NCI-H2029 (cell line): ENCODE measurements around the gene FOXO6.

ENCODE experiments used
- DNase-seq: peaks from one replicate; lab custom pipeline; 2025; lab: John Stamatoyannopoulos, UW

FOXO6 gene

DNA sequence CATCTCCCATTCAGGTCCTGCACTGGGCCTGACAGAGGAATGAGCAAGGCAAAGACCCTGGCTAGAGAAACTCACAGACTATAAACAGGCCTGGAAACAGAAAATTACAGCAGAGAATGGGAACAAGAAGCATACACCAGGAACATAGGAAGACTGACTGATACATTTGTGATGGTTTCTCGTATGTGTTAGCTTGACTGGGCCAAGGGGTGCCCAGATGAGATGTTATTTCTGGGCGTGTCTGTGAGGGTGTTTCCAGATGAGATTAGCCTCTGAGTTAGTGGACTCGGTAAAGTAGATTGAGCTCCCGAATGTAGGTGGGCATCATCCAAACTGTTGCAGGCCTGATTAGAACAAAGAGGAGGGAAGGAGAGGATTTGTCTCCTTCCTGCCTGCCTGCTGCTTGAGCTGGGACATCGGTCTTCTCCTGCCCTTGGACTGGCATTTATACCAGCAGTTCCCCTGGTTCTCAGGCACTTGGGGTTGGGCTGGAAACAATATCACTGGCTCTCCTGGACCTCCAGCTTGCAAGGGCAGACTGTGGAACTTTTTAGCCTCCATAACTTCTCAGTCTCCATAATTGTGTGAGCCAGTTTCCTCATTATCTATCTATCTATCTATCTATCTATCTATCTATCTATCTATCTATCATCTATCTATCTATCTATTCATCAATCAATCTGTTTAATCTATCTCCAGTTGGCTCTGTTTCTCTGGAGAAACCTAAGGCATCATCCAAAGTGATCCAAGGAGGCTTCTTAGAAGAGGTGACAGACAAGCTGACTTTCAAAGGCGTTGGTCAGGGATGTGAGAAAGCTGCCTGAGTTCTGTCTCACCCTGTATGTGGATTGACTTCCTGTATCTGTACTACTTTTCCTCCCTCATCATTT lies 9.7 kb upstream of the FOXO6 start:
- DNase-seq = no peak

DNA sequence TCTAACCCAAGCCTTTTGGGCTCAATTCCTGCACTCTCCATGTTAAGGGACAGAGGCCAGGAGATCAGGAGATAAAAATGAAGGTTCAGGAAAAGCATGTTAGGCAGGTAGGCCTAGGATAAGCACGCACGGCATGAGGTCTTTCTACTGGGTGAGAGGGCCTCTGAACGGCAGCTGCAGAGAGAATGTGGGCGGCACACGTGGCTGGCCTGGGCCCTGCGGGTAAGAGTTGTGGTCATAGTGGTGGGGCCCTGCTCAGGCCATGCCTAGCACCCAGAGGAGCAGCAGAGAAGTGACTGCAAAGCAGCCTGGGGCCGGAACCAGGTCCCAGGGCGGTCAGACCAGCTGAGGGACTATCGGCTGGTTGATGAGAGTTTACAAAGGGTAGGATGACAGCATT lies 7.5 kb upstream of the FOXO6 start:
- DNase-seq = no peak

DNA sequence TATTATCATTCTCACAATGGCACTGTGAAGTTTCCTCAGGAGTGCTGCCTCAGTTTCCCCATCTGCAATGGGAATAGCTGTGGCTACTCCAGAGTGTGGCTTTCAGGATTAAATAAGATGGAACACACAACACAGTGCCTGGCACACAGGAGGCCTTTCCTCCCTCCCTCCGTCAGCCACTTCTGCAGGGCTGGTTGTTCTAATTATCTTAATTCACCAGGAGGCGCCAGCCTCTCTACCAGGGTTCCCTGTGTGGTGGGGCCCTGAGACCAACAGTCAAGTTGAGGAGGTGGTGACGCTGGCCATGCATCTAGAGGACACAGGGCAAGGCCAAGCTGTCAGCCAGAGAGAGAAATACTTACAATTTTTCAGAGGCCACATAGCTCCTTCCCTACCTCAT lies 6.3 kb upstream of the FOXO6 start:
- DNase-seq = no peak

DNA sequence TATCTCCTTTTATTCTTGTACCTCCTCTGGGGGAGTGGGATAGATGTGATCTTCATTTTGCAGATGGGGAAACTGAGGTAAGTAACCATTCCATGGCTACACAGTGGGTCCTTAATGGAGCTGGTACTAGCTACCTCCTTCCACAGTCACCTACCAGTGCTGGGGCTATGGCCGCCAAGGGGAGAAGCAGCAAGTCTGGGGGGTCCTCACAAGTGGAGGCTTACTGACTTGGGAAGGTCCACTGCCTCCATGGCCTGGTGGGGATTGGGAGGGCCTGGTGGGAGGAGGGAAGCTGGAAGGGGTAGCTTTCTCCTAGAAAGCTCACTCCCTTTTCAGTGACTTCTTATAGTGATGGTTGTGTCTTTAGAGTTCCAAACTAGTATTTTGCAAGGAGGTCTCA lies 5.9 kb upstream of the FOXO6 start:
- DNase-seq = no peak

DNA sequence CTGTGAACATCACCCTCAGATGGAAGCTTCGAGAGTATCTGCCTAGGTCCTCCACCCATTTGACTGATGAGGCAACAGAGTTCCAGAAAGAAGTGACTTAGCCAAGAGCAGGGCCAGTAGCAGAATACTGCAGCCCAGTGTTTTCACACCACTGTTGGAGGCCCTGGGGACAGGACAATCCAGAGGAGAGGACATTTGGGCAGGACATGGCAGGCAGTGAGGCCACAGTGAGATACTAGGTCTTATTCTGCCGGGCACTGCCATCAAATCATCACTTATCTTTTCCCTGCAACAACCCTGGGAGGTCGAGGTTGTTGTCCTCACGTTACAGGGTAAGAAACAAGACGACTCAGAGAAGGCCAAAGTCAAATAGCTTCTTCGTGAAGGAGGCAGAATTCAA lies 5.5 kb upstream of the FOXO6 start:
- DNase-seq = no peak

DNA sequence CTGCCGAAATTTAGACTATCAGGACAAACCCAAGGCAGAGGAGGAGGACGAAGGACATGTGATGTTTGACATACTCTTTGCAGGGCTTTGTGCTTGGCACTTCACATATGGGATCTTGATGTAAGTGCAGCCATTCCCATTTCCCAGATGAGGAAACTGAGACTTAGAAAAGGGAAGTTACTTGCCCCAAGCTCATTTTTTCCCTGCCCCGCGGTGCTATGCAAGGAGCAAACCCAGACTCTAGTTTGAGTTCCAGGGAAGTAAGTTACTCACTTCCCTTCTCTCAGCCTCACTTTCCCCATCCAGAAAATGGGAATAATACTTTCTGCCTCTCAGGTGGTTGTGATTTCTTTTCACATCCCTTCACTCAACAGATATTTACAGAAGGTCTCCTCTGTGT lies 4.5 kb upstream of the FOXO6 start:
- no peak for DNase-seq

DNA sequence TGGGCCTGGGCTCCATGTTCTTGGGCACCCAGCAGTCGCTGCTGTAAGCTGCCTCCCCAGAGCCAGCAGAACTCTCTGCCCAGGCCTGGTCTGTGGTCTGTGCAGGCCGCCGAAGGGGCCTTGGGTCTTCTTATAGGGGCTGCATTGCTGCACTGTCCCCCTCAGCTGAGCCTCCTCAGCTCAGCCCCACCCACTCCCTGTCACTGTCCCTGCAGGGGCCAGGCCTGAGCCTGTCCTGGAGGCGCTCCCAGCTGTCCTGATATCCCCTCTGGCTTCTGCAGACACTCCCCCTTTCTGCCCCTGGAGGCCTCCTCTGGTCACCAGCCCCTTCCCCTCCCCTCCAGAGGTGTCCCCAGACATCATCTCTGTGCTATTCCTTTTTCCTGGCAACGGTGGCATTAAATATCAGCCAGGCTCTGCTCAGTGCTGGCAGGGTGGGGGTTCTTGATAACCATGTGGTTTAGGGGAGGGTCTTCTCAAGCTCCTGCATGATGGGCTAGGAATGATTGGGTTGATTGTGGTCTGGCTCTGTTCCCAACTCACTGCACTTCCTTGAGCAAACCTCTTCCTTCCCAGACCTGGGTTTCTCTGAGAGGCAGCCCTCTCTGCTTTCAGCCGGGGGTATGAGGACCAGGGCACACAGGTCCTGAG lies 3.7 kb upstream of the FOXO6 start:
- peak; percentile 97 for DNase-seq

DNA sequence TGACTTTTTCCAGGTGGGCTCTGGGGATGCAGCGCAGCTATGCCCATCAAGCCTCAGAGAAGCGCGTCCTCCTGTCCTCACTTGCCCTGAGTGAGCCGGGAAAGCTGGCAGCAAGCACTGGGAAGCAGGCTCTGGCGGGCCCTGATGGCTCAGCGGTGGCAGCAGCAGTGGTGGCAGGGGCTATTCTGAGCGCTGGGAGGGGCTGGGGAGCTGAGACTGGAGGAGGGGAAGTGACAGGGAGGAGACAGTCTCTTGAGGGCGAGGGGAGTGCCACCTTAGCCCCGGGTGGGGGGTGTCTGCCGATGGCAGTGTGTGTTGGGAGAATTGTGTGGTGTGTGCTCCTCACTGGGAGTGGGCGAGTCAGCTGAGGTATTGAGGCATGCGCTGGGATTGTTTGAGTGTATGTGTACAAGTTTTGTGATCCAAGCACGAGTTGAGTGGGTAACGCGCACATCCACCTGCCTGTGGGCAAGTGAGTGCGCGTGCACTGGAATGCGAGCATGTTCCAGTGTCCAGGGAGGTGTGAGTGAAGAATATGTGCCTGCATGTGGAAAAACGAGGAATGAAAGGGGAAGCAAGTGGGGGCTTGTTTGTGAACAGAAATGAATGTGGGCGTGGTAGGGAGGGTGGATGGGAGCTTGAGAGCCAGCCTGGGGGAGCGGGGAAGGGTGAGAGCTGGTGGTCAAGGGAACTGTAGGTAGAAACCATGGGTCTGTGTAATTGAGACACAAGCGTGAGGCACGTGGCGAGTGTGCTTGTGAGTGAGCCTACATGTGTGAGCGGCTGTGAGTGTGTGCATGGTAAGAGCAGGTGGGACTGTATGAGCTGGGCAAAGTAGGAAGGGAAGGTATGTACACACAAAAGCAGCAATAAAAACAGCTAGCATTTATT lies 2.9 kb upstream of the FOXO6 start:
- peak; percentile 96 for DNase-seq

DNA sequence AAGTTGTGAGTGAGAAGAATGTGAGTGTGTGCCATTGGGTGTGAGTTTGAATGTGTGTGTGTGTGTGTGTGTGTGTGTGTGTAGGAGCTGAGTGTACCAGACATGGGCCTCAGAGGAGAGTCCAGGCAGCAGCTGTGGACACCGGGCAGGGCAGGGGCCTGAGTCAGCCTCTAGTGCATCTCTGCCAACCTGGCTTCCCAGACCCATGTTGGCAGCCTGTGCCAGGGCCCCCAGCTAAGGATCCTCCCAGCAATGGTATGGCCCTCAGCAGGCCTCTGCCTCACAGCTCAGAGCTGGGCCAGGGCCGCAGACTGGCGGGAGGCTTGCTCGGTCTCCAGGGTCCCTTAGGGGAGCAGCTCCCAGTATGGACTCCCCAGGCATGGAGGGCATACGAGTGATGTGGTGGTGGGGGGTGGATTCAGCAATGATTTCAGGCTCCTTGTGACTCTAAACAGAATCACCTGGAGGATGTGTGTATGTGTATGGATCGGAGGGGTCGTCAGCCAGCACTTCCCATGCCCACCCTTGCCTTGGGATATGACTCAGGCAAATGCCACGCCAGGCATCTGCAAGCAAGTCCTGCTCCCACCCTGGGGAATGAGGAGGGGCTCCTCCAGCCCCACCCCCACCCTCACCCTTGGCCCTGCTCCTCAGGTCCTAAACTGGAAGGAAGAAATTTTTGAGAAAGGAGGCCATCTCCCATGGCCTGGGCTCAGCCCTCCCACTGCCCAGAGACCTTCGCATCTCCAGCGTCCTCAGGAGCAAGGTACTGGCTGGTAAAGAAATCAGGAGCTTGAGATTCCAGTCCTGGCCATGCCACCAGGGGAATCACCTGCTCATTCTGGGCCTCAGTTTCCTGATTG lies 1.8 kb upstream of the FOXO6 start:
- DNase-seq = no peak

DNA sequence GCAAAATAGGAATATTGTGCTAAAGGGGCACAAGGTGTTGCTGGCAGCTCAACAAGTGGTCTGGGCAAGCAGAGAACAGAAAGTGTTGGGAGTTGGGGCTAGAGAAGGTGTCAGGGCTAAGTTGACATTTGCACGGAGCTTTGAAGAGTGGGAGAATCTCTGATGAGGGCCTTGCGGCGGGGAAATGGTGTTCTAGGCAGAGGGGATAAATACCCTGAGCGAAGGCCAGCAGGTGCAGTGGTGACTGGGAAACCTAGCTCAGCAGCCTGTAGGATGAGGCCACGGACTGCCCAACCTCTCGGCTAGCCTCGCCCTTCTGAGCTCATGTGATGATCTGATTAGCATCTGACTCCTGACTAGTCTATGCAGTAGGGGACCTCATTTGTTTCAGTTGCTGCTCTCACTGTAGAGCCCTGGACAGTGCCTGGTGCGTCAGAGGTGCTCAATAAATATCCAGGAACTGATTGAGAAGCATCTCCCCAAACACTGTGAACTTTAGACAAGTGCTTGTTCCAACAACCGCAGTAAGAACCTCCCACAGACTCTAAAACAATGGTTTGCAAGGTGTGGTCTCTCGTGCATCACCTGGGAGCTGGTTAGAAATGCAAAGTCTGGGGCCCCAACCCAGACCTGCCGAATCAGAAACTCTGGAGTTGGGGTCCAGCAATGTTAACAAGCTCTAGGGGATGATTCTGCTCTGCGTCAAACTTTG lies 1.0 kb upstream of the FOXO6 start:
- peak; percentile 68 for DNase-seq

DNA sequence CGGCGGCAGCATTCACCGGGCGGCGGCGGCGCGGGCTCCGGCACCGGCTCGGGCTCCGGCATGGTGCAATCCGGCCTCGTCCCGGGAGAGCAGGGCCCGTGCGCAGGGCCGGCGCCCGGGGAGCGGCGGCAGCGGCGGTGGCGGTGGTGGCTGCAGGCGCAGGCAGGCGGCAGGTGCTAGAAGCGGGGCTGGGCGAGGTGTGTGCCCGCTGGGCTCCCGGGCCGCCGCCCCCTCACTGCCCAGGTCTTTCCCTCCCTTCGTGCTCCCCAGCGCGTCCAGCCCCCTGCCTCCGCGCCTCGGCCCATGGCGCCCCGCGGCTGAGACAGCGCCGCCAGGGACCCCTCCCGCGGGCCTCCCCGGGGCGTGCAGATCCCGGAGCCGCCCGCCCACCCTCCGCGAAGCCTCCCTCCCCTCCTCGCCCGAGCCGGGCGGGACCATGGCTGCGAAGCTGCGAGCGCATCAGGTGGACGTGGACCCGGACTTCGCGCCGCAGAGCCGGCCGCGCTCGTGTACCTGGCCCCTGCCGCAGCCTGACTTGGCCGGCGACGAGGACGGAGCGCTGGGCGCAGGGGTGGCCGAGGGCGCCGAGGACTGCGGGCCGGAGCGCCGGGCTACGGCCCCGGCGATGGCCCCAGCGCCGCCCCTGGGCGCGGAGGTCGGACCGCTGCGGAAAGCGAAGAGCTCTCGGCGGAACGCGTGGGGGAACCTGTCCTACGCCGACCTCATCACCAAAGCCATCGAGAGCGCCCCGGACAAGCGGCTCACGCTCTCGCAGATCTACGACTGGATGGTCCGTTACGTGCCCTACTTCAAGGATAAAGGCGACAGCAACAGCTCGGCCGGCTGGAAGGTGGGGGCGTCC lies 492 bp downstream of the FOXO6 start:
- peak; percentile 96 for DNase-seq

DNA sequence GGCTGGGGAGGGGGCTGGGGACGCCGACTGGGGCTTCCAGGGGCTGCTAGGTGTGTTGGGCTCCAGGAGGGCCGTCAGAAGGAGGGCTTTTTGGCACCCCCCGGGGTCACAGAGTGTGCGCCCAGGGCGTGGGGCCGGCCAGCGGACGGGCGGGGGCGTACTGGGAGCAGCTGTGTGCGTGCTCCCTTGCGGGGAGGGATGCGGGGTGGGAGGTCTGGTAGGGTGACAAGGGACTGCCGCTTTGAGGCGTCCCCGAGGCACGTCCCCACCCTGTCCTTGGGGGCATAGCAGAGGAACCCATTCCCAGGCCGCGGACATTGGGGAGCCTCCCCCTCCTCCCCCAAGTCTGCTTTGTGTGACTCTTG lies 1.1 kb downstream of the FOXO6 start:
- no peak for DNase-seq

DNA sequence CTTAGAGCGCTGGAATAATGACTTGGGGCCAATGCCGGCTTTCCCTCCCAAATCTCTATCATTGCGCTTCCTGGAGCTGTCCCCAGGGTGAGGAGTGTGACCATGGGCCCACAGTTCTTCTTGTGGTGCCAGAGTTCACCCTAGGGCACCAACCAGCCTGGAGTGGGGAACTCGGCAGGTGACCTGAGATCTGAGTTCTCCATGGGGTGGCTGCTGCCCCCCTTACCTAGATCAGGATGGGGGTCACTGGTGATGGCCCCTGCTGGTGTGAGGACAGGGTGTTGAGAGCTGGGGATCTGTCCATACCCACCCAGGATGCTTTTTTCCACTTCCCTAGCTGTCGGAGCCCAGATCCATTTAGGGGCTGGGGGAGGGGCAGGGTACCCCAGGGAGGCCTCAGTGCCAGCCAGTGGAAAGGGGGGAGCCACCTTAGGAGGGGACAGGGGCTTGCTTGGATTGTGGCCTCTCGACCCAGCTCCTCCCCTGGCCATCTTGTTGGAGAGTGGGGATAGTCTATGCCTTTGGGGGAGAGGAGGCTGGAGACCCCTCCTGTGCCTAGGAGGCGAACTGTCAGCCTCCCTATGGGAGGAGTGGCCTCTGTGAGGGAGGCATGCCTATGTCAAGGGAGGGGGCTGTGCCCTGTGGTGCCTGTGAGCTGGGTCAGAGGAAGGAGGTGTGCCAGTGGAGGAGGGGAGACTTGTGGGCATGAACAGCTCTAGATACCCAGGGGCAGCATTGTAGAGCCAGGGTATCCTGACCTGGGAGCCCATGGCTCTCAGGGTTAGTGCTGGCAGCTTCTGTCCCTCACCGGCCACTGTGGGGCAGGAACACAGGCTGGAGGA lies 1.7 kb downstream of the FOXO6 start:
- DNase-seq = peak; percentile 74

DNA sequence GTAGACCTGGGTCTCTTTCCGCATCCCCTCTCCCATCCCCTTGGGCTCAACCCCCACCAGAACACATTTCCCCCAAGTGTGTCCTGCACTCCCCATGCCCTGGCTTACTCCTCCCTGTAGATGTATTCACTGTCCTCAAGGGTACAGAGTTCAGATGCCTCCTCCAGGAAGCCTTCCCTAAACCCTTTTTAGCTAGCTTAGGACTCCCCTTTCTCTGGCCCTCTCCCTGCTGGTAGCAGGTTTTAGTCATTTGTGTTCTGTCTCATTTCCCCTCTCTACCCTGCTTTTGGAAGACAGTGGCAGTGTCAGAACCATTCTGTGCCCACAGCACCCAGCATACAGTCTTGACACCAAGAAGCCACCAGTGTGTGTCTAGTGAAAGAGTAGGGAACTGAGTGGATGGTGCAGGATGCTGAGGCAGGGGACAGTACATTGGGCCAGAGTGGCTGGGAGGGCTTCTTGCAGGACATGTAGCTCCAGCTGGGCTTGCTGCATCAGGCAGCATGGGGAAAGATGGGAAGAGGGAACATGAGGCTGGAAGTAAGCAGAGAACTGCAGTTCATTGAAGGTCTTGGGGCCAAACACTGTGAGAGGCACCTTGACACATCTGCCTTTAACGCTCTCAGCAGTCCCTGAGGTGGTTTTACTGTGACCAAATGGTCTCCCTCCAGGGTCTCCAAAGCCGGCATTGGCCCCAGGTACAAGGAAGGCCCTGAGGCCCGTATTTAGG lies 2.5 kb downstream of the FOXO6 start:
- no peak for DNase-seq

DNA sequence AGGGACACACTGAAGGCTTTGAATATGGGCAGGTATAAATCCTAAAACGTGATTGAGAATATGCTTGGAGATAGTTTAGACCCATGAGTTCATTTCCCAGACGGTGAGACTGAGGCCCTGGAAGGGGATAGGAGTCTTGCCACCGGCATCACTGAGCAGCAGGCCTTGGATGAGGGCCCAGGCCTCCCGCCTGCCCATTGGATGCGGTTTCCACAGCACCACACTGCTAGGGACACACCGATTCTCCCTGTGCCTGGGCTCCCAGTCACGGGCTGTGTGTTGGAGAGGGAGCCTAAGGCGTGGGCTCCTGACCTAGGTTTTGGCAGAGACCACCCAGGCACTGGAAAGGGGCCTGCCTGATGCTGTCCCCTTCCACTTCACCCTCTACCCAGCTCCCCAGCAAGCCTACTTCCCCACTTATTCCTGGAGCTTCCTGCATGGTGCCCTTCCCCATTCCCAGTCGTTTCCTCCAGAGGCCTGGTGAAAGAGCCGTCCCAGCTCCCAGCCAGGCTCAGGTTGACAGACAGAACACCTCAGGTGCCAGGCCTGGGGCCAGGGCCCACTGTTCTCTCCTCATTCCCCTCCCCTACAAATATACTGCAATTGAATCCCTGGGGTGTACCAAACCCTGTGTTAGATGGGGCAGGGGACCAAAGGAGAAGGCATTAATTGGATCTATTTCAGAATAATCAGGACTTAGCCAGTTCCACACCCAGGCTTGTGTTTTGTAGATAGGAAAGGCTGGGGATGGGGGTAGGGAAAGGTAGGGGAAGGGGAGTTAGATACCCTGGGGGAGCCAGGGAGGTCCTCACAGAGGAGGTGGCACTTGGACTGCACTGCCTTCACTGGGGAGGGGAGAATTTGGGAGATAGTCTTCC lies 3.4 kb downstream of the FOXO6 start:
- DNase-seq = peak; percentile 86

DNA sequence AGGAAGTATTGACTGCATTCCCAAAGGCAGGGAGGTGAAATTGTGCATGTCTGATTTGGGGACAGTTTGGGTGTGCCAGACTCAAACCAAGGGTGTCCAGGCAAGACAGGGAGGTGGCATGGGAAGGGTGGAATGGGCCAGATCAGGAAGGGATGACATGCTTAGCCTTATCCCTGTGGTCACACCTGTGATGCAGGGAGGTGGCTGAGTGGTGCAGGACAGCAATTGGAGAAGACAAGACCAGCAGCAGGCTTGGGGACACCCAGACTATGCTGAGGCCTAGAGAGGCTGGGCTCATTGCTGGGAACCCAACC lies 4.0 kb downstream of the FOXO6 start:
- peak; percentile 79 for DNase-seq

DNA sequence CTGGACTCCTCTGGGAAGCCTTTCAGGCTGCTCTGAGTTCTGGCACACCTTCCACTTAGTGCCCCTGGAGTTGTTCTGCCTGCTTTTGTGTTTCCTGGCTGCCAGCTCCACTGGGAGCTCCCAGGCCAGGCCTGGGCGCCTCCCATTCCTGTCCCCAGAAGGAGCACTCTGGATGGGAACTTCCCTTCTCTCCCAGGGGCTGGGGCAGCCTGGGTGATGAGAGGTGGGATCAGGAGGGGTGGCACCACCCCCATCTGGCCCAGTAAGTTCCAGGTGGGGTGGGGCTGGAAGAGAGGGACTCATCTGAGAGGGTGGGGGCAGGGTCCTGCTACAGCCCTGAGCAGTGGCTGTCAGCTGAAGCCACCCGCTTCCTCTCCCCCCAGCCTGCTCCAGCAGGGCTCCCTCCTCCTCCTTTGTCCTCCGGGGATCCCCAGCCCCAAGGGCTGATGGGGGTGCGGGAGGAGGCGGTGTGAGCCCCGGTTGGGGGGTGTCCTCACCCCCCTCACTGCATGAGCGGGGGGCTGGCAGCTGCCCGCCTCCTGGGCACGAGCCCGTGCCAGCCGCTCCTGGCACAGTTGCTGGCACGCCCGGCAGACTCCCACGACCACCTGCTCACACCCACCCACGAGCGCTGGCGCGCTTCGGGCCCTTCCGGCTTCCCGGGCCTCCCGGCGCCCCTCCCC lies 4.7 kb downstream of the FOXO6 start:
- DNase-seq = peak; percentile 99
